HG02884 (cell line): ENCODE measurements around the gene MYL12A.
"Not testable (repeated sequence)": the region's sequence is repeated elsewhere in the genome, so short reads cannot be mapped to it uniquely, and the experiment has no call there.

Source experiments
- ATAC-seq: cut with Tn5 transposase; IDR thresholded peaks from one replicate; pipeline ENCODE4 v1.9.1; 2021; ENCODE audit warnings: mild to moderate bottlenecking, moderate library complexity; ENCODE audit not compliant: unreplicated experiment

MYL12A gene

DNA sequence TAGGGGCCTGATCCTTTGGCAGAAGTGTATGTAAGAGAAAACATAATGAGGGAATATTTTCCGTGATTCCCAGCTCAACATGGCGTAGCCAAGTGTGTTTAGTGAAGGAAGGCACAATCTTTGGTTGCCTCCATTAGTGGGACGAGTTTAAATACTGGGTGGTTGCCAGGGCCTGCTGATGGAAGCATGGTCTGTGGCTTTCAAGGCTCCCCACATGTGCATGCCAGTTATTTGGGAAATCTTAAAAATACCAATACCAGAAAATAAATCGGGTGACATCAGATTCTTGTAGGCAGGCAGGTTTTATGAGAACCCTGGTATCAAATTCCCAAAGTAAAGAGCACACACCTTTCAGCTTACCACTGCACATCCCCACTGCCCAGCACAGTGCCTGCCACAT, 7.1 kb downstream of the MYL12A start:
- no peak for ATAC-seq

GRCh38 chr18:3255611-3256165, 8.1 kb downstream of the MYL12A start:
- no peak for ATAC-seq

DNA sequence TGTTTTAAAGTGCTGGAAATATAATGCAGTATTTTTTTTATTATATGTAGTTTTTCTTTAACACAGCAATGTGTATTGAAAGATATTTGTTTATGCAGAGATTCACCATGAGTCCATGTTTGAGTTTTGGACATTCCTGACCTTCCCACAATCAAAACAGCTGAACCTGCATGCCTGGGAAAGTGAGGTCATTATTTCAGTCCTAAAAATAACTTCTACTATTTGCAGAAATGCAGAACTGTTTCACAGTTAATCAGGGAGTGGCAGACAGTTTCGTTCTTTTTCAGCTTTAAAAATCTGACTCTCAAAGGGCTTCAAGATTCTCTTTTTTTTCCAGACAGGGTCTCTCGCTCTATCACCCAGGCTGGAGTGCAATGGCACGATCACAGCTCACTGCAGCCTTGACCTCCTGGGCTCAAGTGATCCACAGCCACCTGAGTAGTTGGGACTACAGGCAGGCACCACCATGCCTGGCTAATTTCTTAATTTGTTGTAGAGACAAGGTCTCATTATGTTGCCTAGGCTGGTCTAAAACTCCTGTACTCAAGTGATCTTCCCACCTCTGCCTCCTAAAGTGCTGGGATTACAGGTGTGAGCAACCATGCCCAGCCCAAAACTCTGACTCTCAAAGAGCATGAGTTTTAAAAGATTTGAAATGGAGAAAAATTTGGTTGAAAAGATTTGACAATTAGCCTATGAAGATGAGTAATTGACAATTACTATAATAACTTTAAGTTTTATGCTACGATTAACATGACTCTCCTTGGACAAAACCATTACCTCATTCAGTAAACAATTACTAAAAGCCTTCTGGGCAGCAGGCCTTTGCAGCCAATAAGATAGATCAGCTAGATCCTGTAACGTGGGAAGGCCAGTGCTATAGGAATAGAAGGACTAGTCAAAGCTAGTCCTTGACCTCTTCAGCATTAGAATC, 9.4 kb downstream of the MYL12A start:
- no peak for ATAC-seq

DNA sequence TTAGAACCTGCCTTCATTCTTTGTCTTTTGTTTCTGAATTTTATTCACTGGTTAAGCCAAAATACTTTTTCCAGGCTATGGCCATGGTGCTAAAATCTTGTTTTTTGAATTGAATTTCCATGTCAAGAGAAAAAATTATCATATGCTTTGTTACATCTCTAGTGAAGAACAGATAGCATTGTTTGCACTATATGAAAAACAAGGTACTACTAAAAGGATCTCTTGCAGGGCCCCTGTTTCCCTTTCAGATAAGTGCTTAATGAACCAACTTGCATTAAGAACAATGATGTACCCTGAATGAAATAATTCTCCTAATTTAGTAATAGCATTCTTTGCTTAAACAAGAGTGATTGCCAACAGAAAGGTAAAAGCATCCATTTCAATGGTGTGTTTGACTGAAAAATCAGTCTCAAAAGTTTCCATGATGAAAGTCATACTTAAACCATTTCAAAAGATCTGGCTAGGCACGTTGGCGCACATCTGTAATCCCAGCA, 10.1 kb downstream of the MYL12A start:
- no peak for ATAC-seq

- no peak for ATAC-seq
Measured at GRCh38 chr18:3260995-3261372, 13.4 kb downstream of the MYL12A start.

DNA sequence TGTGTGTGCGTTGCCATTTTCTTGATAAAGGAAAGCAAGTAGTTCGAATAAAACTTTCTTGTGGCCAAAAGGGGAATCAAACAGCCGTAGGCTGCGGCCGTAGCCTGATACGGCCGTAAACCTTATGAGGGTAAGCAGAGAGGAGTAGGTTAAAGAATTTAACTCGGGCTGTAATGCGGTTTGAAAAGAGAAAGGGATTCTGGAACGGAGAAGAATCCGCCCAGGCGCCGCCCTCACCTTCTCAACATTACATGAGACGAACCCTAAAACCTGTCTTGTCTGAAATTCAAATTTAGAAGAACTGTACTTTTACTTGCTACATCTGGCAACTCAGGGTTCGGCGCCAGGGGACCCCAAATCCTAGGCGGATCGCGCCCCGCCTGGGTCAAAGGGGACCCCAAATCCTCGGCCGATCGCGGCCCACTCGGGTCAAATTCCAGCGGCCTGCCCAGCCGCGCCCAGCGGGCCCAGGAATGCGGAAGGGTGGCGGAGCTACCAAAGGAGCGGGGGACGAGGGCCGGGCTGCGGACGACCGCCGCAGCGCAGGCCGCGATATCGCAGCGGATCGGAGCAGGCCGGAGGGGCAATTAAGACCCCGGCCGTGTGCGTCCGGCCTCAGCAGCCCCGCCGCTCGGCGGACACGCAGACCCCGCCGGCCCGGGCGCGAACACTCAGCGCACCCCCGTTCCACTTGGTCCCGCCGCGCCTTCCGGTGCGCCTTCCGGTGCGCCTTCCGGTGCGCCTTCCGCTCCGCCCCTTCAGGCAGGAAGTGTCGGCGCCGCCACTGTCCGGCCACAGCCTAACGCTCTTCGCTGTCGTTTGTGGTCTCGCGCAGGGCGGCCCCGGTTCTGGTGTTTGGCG, 14.0 kb downstream of the MYL12A start, which contains the start of gene MYL12B:
TSS of gene MYL12B (plus strand) at position 761 of the 861 bp plus-strand sequence. CDS start 10,766 bp downstream, outside the sequence.
- ATAC-seq: peak; percentile 80

- peak; percentile 29 for ATAC-seq
Measured at GRCh38 chr18:3262234-3263131, 14.9 kb downstream of the MYL12A start.

- no peak for ATAC-seq
Measured at GRCh38 chr18:3263132-3263700, 15.6 kb downstream of the MYL12A start.

GRCh38 chr18:3264362-3264761, 16.8 kb downstream of the MYL12A start:
- ATAC-seq: no peak

DNA sequence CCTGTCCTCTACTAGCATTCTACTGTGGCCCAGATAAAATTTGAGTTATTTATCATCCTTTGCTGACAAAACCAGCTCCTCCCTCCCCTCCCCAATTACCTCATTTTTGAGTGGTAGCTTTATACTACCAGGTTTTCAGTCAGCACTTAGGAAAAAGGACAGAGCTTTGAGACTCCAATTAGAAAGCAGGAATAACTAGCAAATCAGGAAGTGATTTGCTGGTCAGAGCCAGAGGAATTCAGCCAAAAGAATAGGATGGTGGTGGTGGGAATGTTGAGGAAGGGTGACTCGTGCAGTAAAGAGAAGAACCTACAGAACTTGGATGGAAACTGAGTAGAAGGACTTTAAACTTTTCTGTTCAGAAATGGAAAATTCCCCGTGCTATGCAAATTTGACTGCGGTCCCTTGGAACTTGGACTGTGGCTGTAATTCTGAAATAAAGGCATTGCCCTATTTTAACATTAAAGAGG, 18.0 kb downstream of the MYL12A start:
- no peak for ATAC-seq

- ATAC-seq: no peak
Measured at GRCh38 chr18:3266062-3266608, 18.5 kb downstream of the MYL12A start.

- no peak for ATAC-seq
Measured at GRCh38 chr18:3268306-3268705, 20.7 kb downstream of the MYL12A start.

GRCh38 chr18:3269241-3269913, 21.8 kb downstream of the MYL12A start:
- no peak for ATAC-seq

GRCh38 chr18:3269914-3270299, 22.3 kb downstream of the MYL12A start:
- ATAC-seq: no peak

- ATAC-seq: no peak
Measured at GRCh38 chr18:3273042-3273441, 25.4 kb downstream of the MYL12A start.

DNA sequence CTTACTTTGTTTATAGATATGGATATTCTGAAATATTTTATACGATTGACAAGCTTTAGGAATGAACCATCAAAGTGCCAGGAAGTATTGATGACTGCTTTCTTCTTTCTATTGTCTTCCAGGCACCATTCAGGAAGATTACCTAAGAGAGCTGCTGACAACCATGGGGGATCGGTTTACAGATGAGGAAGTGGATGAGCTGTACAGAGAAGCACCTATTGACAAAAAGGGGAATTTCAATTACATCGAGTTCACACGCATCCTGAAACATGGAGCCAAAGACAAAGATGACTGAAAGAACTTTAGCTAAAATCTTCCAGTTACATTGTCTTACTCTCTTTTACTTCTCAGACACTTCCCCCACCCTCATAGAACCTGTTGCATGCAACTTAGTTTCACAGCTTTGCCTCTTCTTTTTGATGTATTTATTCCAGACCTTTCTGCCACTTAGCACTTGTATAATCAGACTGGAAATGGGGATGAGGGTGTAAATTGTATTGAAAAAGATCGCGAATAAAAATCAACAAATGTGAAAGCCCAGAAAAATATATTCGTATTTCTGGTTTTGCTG, 30.1 kb downstream of the MYL12A start:
- ATAC-seq: not testable (repeated sequence)

- peak; percentile 87 for ATAC-seq
Measured at GRCh38 chr18:3279201-3280185, 31.9 kb downstream of the MYL12A start.
